WTC11 (cell line): ENCODE data around the gene CHST3.

Source experiments
- ELF4 ChIP-seq: sonication (generic); formaldehyde crosslinking; IDR thresholded peaks from 2 replicates; pipeline ENCODE4 v1.8.1; 2022; ENCODE audit warnings: low read depth, mild to moderate bottlenecking, moderate library complexity, missing genetic modification reagents
- ESRRA ChIP-seq: sonication (generic); formaldehyde crosslinking; IDR thresholded peaks from 2 replicates; pipeline ENCODE4 v1.8.1; 2022; ENCODE audit warnings: mild to moderate bottlenecking, missing genetic modification reagents, borderline replicate concordance
- NR3C1 ChIP-seq: sonication (generic); formaldehyde crosslinking; conservative IDR thresholded peaks from 2 replicates; pipeline ENCODE4 v1.8.1; 2023; ENCODE audit warnings: low read depth, mild to moderate bottlenecking, missing genetic modification reagents
- SOX15 ChIP-seq: fragments of 250-450 bp; sonication (Bioruptor Pico); IDR thresholded peaks from 2 replicates; pipeline ENCODE4 v1.9.0; 2021; ENCODE audit warnings: mild to moderate bottlenecking
- ZNF423 ChIP-seq: fragments of 250-450 bp; sonication (Bioruptor Pico); IDR thresholded peaks from 2 replicates; pipeline ENCODE4 v2.1.2; 2022; ENCODE audit warnings: mild to moderate bottlenecking, moderate library complexity
- TF ChIP-seq, protein P1 (sequence below): fragments of 200-600 bp; IDR thresholded peaks from 2 replicates; pipeline ENCODE4 v1.8.0; 2022; ENCODE audit warnings: antibody characterized with exemption
- TF ChIP-seq, protein P2 (sequence below): sonication (generic); formaldehyde crosslinking; IDR thresholded peaks from 2 replicates; pipeline ENCODE4 v1.8.1; 2023; ENCODE audit warnings: mild to moderate bottlenecking, moderate library complexity, missing genetic modification reagents
- TF ChIP-seq, protein P3 (sequence below): fragments of 250-450 bp; sonication (Bioruptor Pico); IDR thresholded peaks from 2 replicates; pipeline ENCODE4 v2.1.2; 2022; ENCODE audit warnings: mild to moderate bottlenecking, moderate library complexity

DNA sequence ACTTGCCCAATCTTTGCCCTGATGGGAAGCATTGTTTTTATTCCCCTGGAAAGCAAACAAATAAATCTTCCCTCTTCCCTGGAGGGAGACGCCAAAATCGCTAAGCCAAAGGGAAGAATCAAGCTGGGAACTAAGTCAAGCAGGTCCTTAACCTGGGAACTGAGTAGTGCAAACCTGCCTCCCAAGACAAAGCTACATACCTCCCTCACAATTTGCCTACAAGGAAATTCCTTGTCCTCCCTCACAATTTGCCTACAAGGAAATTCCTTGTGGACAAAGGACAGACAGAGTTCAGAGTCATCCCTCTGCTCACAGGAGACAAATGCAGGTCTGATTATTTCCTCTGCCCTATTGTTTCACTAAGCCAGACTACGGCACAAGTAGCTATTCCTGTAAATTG is 73.6 kb downstream of the CHST3 start:
- TF ChIP-seq, protein P1, sequence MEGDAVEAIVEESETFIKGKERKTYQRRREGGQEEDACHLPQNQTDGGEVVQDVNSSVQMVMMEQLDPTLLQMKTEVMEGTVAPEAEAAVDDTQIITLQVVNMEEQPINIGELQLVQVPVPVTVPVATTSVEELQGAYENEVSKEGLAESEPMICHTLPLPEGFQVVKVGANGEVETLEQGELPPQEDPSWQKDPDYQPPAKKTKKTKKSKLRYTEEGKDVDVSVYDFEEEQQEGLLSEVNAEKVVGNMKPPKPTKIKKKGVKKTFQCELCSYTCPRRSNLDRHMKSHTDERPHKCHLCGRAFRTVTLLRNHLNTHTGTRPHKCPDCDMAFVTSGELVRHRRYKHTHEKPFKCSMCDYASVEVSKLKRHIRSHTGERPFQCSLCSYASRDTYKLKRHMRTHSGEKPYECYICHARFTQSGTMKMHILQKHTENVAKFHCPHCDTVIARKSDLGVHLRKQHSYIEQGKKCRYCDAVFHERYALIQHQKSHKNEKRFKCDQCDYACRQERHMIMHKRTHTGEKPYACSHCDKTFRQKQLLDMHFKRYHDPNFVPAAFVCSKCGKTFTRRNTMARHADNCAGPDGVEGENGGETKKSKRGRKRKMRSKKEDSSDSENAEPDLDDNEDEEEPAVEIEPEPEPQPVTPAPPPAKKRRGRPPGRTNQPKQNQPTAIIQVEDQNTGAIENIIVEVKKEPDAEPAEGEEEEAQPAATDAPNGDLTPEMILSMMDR, result no peak
- TF ChIP-seq SOX15 (CRISPR knock-in tag), result no peak
- TF ChIP-seq, protein P2, sequence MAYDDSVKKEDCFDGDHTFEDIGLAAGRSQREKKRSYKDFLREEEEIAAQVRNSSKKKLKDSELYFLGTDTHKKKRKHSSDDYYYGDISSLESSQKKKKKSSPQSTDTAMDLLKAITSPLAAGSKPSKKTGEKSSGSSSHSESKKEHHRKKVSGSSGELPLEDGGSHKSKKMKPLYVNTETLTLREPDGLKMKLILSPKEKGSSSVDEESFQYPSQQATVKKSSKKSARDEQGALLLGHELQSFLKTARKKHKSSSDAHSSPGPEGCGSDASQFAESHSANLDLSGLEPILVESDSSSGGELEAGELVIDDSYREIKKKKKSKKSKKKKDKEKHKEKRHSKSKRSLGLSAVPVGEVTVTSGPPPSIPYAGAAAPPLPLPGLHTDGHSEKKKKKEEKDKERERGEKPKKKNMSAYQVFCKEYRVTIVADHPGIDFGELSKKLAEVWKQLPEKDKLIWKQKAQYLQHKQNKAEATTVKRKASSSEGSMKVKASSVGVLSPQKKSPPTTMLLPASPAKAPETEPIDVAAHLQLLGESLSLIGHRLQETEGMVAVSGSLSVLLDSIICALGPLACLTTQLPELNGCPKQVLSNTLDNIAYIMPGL, result no peak
- no peak for TF ChIP-seq ELF4
- TF ChIP-seq ESRRA (CRISPR knock-in tag), result no peak
- no peak for TF ChIP-seq NR3C1
- TF ChIP-seq ZNF423 (CRISPR knock-in tag), result no peak
- TF ChIP-seq, protein P3, sequence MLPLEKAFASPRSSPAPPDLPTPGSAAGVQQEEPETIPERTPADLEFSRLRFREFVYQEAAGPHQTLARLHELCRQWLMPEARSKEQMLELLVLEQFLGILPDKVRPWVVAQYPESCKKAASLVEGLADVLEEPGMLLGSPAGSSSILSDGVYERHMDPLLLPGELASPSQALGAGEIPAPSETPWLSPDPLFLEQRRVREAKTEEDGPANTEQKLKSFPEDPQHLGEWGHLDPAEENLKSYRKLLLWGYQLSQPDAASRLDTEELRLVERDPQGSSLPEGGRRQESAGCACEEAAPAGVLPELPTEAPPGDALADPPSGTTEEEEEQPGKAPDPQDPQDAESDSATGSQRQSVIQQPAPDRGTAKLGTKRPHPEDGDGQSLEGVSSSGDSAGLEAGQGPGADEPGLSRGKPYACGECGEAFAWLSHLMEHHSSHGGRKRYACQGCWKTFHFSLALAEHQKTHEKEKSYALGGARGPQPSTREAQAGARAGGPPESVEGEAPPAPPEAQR, result no peak
